Ishikawa (cell line): ENCODE measurements around the gene RBP3.

ENCODE experiments used
- CREB1 ChIP-seq: IDR thresholded peaks from 2 replicates; pipeline ENCODE4 v1.6.1; 2012; ENCODE audit warnings: low read depth
- EP300 ChIP-seq: IDR thresholded peaks from 2 replicates; pipeline ENCODE4 v1.6.1; 2012; ENCODE audit warnings: borderline replicate concordance
- RAD21 ChIP-seq: IDR thresholded peaks from 2 replicates; pipeline ENCODE4 v1.6.1; 2012; ENCODE audit warnings: low read depth
- ZBTB7A ChIP-seq: IDR thresholded peaks from 2 replicates; pipeline ENCODE4 v1.6.1; 2012; ENCODE audit warnings: low read depth
- TF ChIP-seq, protein P1 (sequence below): IDR thresholded peaks from 2 replicates; pipeline ENCODE4 v1.6.1; 2012
- TF ChIP-seq, protein P2 (sequence below): IDR thresholded peaks from 2 replicates; pipeline ENCODE4 v1.6.1; 2012; ENCODE audit warnings: low read depth, mild to moderate bottlenecking

DNA sequence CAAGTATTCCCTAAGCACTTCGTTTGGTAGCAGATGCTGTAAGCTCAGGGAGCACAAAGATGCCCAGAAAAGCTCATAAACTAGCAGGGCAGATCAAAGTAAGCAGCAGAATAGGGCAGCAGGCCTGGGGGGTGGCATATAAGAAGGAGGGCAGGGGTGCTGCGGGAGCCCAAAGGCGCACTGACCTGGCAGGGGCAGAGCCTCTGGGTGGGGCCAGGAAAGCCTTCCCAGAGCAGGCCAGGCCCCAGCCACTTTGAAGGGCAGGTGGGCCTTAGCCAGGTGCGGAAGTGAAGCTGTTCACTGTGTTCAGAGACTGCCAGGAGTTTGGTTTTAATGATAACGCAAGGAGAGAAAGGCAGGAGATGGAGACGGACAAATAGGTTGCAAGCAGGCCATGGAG lies 44.3 kb upstream of the RBP3 start:
- TF ChIP-seq, protein P1, sequence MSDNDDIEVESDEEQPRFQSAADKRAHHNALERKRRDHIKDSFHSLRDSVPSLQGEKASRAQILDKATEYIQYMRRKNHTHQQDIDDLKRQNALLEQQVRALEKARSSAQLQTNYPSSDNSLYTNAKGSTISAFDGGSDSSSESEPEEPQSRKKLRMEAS = no peak
- no peak for TF ChIP-seq RAD21
- TF ChIP-seq, protein P2, sequence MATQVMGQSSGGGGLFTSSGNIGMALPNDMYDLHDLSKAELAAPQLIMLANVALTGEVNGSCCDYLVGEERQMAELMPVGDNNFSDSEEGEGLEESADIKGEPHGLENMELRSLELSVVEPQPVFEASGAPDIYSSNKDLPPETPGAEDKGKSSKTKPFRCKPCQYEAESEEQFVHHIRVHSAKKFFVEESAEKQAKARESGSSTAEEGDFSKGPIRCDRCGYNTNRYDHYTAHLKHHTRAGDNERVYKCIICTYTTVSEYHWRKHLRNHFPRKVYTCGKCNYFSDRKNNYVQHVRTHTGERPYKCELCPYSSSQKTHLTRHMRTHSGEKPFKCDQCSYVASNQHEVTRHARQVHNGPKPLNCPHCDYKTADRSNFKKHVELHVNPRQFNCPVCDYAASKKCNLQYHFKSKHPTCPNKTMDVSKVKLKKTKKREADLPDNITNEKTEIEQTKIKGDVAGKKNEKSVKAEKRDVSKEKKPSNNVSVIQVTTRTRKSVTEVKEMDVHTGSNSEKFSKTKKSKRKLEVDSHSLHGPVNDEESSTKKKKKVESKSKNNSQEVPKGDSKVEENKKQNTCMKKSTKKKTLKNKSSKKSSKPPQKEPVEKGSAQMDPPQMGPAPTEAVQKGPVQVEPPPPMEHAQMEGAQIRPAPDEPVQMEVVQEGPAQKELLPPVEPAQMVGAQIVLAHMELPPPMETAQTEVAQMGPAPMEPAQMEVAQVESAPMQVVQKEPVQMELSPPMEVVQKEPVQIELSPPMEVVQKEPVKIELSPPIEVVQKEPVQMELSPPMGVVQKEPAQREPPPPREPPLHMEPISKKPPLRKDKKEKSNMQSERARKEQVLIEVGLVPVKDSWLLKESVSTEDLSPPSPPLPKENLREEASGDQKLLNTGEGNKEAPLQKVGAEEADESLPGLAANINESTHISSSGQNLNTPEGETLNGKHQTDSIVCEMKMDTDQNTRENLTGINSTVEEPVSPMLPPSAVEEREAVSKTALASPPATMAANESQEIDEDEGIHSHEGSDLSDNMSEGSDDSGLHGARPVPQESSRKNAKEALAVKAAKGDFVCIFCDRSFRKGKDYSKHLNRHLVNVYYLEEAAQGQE = no peak
- TF ChIP-seq EP300 = no peak
- no peak for TF ChIP-seq ZBTB7A
- no peak for TF ChIP-seq CREB1
